ENCODE measurements around the gene KNSTRN.

DNA sequence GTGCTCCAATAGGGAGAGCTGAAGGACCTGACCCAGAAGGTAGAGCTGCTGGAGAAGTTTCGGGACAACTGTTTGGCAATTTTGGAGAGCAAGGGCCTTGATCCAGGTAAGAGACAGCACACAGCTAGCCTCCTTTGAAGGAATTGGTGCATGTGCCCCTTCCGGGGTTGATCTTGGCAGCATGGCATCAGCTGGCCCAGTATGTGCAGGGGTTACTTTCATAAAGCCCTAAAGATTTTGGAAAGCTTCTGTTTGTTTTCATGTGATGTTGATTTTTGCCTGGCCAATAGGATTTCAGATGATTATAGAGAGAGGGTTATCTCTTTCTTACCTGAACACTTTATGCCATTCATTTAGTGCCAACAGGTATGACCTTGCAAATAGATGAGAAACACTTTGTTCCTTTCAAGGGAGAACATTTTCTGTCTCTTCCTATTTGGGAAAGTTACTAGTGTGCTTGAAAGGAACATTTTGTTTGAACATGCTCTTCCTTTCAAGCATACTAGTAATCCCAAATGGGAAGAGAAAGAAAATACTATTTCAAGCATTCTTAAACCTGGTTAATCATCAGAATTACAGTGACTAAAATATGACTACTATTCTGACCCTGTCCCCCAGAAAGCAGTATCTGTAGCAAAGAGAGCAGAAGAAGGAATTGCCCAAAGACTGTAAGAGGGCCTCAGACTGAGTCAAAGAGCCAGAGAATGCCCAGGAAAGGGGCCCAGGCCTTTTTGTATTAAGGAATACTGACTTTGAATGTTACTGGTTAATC lies 7.5 kb downstream of the KNSTRN start:
- TF ChIP-seq CTCF (IDR thresholded peaks at IDR 0.05; ENCODE audit: low read depth, low read length) (no peak), EZH2phosphoT487 (IDR thresholded peaks at IDR 0.05; ENCODE audit: low read depth) (no peak)

All from OCI-LY3 (cell line).